Liver (tissue), 9 donors: ENCODE data around the gene YBX3. TPM values are rescaled to one million over a fixed set of nuclear protein-coding genes. Genes with fewer than 3 reads are reported as not detected.

Source experiments
- DNase-seq: peaks from one replicate; pipeline ENCODE4 v3.0.0-alpha.2; 2017; ENCODE audit warnings: low spot score
- H3K27ac ChIP-seq, 2 donors: one replicate each; pipeline ENCODE4 v1.7.0; 2013; ENCODE audit warnings: inconsistent platforms in 2 of 2, low read length in 2 of 2, control low read depth in 1 of 2, low read depth in 1 of 2, mild to moderate bottlenecking in 1 of 2
- H3K27me3 ChIP-seq, 4 donors: one replicate each; pipeline versions ENCODE4 v1.6.1 to v1.7.0; 2013; ENCODE audit warnings: low read length in 3 of 4, inconsistent platforms in 1 of 4, mild to moderate bottlenecking in 1 of 4, moderate library complexity in 1 of 4; ENCODE audit not compliant: control insufficient read depth in 4 of 4, insufficient read depth in 4 of 4
- H3K36me3 ChIP-seq, 4 donors: one replicate each; pipeline versions ENCODE4 v1.6.1 to v1.7.0; 2013; ENCODE audit warnings: low read length in 3 of 4, mild to moderate bottlenecking in 3 of 4, low read depth in 1 of 4, moderate library complexity in 1 of 4; ENCODE audit not compliant: control insufficient read depth in 4 of 4, insufficient read depth in 3 of 4
- H3K4me1 ChIP-seq, 4 donors: one replicate each; pipeline versions ENCODE4 v1.6.1 to v1.7.0; 2013; ENCODE audit warnings: low read length in 3 of 4, mild to moderate bottlenecking in 3 of 4, moderate library complexity in 1 of 4; ENCODE audit not compliant: control insufficient read depth in 4 of 4, insufficient read depth in 4 of 4
- H3K4me3 ChIP-seq, 3 donors: one replicate each; pipeline versions ENCODE4 v1.6.1 to v1.7.0; 2013; ENCODE audit warnings: low read length in 3 of 3, control low read depth in 1 of 3, low read depth in 1 of 3, mild to moderate bottlenecking in 1 of 3
- H3K9ac ChIP-seq, 2 donors: one replicate each; pipeline ENCODE4 v1.7.0; 2013; ENCODE audit warnings: low read length in 2 of 2, mild to moderate bottlenecking in 2 of 2, moderate library complexity in 2 of 2, control low read depth in 1 of 2, low read depth in 1 of 2
- H3K9me3 ChIP-seq, 4 donors: one replicate each; pipeline versions ENCODE4 v1.6.1 to v1.7.0; 2013; ENCODE audit warnings: low read length in 3 of 4; ENCODE audit not compliant: control insufficient read depth in 4 of 4
- EGR1 ChIP-seq, 2 donors: IDR thresholded peaks; 2 replicates each; pipeline ENCODE4 v1.6.1; 2016 to 2018; ENCODE audit warnings: antibody characterized with exemption in 2 of 2, low read depth in 2 of 2
- FOXA1 ChIP-seq: IDR thresholded peaks from 2 replicates; pipeline ENCODE4 v1.6.1; 2016; ENCODE audit warnings: antibody characterized with exemption
- FOXA2 ChIP-seq: IDR thresholded peaks from 2 replicates; pipeline ENCODE4 v1.6.1; 2016; ENCODE audit warnings: antibody characterized with exemption
- GABPA ChIP-seq, 2 donors: IDR thresholded peaks in 1 of 2; conservative IDR thresholded peaks in 1 of 2; 2 replicates each; pipeline ENCODE4 v1.6.1; 2016; ENCODE audit warnings: antibody characterized with exemption in 2 of 2, mild to moderate bottlenecking in 1 of 2, moderate library complexity in 1 of 2
- HNF4G ChIP-seq: IDR thresholded peaks from 2 replicates; pipeline ENCODE4 v1.6.1; 2016; ENCODE audit warnings: antibody characterized with exemption
- RXRA ChIP-seq, 2 donors: IDR thresholded peaks; 2 replicates each; pipeline ENCODE4 v1.6.1; 2017 to 2018; ENCODE audit warnings: antibody characterized with exemption in 2 of 2, mild to moderate bottlenecking in 1 of 2
- TAF1 ChIP-seq: conservative IDR thresholded peaks from 2 replicates; pipeline ENCODE4 v1.6.1; 2016; ENCODE audit warnings: antibody characterized with exemption, mild to moderate bottlenecking
- YY1 ChIP-seq: IDR thresholded peaks from 2 replicates; pipeline ENCODE4 v1.6.1; 2016; ENCODE audit warnings: antibody characterized with exemption, mild to moderate bottlenecking
- WGBS: extraction: QIAGEN DNeasy Blood & Tissue Kit; methylation state at CpG from one replicate; pipeline ENCODE4 v1.1.7; 2013; 5-methylcytosine and 5-hydroxymethylcytosine counted together
- polyA plus RNA-seq, 2 donors: library from polyadenylated mRNA; stranded (reverse) in 1 of 2; unstranded in 1 of 2; fragments of 200-250 nt in 1 of 2; fragments of >200 nt in 1 of 2; fragmentation: Nextera tagmentation in 1 of 2; extraction: Ambion mirVana in 1 of 2; gene quantifications; one replicate each; pipeline versions ENCODE4 v1.2.1 to v1.2.3, GENCODE V29; 2013 to 2015
- total RNA-seq, 2 donors: library from RNA; depleted of rRNA; stranded (reverse); fragments of >200 nt; gene quantifications; one replicate each; pipeline ENCODE4 v1.2.3, GENCODE V29; 2014
- TF ChIP-seq, protein P1 (sequence below): IDR thresholded peaks from 2 replicates; pipeline ENCODE4 v1.6.1; 2016; ENCODE audit warnings: antibody characterized with exemption
- TF ChIP-seq, protein P2 (sequence below): IDR thresholded peaks from 2 replicates; pipeline ENCODE4 v1.6.1; 2016; ENCODE audit warnings: antibody characterized with exemption
- TF ChIP-seq, protein P3 (sequence below): IDR thresholded peaks from 2 replicates; pipeline ENCODE4 v1.6.1; 2016; ENCODE audit warnings: antibody characterized with exemption, mild to moderate bottlenecking
- TF ChIP-seq, protein P4 (sequence below): IDR thresholded peaks from 2 replicates; pipeline ENCODE4 v1.6.1; 2016; ENCODE audit warnings: antibody characterized with exemption
- TF ChIP-seq, protein P5 (sequence below): fragments of 150-350 bp; IDR thresholded peaks from 2 replicates; pipeline ENCODE4 v1.5.1; 2017; ENCODE audit warnings: improper control_type of control experiment, low read depth, low read length; ENCODE audit not compliant: missing input control
- donor health status: healthy.
- donor health status: healthy.
- donor health status: healthy.
- donor health status: healthy.
- donor health status: healthy.

The YBX3 gene
- total and polyA plus RNA-seq, 4 donors, result 6.8 to 116 (median 15.7) TPM

DNA sequence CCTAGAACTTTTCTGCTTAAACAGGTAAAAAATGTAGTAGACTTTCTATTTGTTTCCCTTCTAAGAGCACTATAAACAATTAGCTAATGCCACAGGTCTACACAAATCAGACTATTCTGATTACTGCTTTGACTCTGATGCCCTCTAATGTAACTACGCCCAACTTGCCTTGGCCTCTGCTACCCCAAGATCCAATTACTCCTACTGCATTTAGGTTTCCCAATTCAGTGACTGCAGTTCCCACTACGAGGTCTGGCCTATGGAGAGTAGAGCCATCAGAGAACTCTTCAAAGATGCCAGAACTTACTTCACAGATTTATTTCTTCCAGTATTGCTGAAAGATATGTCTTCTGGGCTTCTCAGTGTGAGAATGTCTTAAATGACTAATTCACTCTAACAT, 34.0 kb downstream of the YBX3 start:
- H3K9ac ChIP-seq, result no peak overlapping the region
- no peak overlapping the region for H3K27ac ChIP-seq
- 94% methylated on average over 2 of the region's 2 CpGs for WGBS
- no peaks in the 10 kb centered on the region for H3K4me1 ChIP-seq
- no peaks in the 10 kb centered on the region for H3K9me3 ChIP-seq
- no peaks in the 10 kb centered on the region for H3K36me3 ChIP-seq
- TF ChIP-seq YY1, result no peak
- no peak for DNase-seq
- H3K27me3 ChIP-seq, result no peaks in the 10 kb centered on the region
- H3K4me3 ChIP-seq, result no peak overlapping the region

DNA sequence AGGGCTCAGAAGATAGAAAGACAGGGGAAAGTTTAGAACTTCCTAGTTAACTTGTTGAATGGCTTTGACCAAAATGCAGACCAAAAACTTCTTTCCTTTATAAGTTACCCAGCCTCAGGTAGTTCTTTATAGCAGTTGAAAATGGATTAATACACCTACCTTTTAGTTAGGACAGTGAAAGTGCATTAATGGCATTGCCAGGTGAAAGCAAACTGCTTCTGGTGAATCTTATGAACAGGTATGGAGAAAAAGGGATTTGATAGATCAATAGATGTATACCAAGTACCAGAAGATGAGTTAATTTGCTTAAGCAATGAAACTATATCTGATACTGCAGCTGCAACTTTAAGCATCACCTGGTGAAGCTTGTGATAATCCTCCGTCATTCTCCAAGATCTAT, 35.1 kb downstream of the YBX3 start:
- no peaks in the 10 kb centered on the region for H3K27me3 ChIP-seq
- TF ChIP-seq GABPA (IDR thresholded peaks at IDR 0.05 in 1 of 2, conservative IDR thresholded peaks at IDR 0.05 in 1 of 2) (no peak), TAF1 (no peak), FOXA1 (no peak), EGR1 (IDR thresholded peaks at IDR 0.05; ENCODE audit: low read depth in 2 of 2) (no peak), FOXA2 (no peak), HNF4G (no peak), RXRA (IDR thresholded peaks at IDR 0.05) (no peak), YY1 (no peak)
- TF ChIP-seq, protein P1, sequence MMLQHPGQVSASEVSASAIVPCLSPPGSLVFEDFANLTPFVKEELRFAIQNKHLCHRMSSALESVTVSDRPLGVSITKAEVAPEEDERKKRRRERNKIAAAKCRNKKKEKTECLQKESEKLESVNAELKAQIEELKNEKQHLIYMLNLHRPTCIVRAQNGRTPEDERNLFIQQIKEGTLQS, result no peak
- TF ChIP-seq, protein P2, sequence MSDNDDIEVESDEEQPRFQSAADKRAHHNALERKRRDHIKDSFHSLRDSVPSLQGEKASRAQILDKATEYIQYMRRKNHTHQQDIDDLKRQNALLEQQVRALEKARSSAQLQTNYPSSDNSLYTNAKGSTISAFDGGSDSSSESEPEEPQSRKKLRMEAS, result no peak
- TF ChIP-seq, protein P3, sequence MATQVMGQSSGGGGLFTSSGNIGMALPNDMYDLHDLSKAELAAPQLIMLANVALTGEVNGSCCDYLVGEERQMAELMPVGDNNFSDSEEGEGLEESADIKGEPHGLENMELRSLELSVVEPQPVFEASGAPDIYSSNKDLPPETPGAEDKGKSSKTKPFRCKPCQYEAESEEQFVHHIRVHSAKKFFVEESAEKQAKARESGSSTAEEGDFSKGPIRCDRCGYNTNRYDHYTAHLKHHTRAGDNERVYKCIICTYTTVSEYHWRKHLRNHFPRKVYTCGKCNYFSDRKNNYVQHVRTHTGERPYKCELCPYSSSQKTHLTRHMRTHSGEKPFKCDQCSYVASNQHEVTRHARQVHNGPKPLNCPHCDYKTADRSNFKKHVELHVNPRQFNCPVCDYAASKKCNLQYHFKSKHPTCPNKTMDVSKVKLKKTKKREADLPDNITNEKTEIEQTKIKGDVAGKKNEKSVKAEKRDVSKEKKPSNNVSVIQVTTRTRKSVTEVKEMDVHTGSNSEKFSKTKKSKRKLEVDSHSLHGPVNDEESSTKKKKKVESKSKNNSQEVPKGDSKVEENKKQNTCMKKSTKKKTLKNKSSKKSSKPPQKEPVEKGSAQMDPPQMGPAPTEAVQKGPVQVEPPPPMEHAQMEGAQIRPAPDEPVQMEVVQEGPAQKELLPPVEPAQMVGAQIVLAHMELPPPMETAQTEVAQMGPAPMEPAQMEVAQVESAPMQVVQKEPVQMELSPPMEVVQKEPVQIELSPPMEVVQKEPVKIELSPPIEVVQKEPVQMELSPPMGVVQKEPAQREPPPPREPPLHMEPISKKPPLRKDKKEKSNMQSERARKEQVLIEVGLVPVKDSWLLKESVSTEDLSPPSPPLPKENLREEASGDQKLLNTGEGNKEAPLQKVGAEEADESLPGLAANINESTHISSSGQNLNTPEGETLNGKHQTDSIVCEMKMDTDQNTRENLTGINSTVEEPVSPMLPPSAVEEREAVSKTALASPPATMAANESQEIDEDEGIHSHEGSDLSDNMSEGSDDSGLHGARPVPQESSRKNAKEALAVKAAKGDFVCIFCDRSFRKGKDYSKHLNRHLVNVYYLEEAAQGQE, result no peak
- TF ChIP-seq, protein P4, sequence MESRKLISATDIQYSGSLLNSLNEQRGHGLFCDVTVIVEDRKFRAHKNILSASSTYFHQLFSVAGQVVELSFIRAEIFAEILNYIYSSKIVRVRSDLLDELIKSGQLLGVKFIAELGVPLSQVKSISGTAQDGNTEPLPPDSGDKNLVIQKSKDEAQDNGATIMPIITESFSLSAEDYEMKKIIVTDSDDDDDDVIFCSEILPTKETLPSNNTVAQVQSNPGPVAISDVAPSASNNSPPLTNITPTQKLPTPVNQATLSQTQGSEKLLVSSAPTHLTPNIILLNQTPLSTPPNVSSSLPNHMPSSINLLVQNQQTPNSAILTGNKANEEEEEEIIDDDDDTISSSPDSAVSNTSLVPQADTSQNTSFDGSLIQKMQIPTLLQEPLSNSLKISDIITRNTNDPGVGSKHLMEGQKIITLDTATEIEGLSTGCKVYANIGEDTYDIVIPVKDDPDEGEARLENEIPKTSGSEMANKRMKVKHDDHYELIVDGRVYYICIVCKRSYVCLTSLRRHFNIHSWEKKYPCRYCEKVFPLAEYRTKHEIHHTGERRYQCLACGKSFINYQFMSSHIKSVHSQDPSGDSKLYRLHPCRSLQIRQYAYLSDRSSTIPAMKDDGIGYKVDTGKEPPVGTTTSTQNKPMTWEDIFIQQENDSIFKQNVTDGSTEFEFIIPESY, result no peak
- TF ChIP-seq, protein P5, sequence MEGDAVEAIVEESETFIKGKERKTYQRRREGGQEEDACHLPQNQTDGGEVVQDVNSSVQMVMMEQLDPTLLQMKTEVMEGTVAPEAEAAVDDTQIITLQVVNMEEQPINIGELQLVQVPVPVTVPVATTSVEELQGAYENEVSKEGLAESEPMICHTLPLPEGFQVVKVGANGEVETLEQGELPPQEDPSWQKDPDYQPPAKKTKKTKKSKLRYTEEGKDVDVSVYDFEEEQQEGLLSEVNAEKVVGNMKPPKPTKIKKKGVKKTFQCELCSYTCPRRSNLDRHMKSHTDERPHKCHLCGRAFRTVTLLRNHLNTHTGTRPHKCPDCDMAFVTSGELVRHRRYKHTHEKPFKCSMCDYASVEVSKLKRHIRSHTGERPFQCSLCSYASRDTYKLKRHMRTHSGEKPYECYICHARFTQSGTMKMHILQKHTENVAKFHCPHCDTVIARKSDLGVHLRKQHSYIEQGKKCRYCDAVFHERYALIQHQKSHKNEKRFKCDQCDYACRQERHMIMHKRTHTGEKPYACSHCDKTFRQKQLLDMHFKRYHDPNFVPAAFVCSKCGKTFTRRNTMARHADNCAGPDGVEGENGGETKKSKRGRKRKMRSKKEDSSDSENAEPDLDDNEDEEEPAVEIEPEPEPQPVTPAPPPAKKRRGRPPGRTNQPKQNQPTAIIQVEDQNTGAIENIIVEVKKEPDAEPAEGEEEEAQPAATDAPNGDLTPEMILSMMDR, result no peak
- 94% methylated on average over 1 of the region's 1 CpG for WGBS

More for the DNA sequence above, 35.1 kb downstream of the YBX3 start:
- Histone ChIP-seq H3K36me3 (no peaks in the 10 kb centered on the region), H3K9me3 (no peaks in the 10 kb centered on the region), H3K4me3 (no peak overlapping the region), H3K4me1 (no peaks in the 10 kb centered on the region), H3K9ac (no peak overlapping the region), H3K27ac (no peak overlapping the region)
- DNase-seq, result no peak
